Inferior parietal cortex (tissue), 1 donor: Measurements from ENCODE around the gene IGSF10.

ENCODE experiments used
- DNase-seq: peaks from one replicate; pipeline ENCODE4 v3.0.0-alpha.2; 2016; ENCODE audit errors: extremely low spot score

The IGSF10 gene

GRCh38 chr3:151467069-151467468, 6.2 kb upstream of the IGSF10 start:
- no peak for DNase-seq

- DNase-seq: no peak
These were observed 2.1 kb upstream of the IGSF10 start for GRCh38 chr3:151462991-151463390.

GRCh38 chr3:151462278-151462780, 1.5 kb upstream of the IGSF10 start:
- no peak for DNase-seq

DNA sequence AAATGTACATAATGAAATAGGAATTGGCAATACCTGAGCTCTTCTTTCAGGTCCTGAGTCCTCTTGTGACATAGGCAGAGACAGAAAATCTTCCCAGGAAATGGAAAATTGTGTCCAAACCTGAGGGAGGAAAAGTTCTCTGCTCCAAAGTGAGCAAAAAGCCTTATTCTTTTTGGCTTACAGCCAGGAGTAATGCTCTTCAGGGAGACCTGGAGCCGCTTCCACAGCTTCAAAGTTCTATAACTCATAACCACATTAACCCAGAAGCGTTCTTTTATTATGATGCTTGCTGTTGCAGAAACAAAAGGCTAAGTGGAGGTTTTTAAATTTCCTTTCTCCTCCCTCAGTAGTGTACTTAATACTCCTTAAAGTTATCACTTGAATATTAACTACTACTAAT, 633 bp downstream of the IGSF10 start:
- DNase-seq: no peak

- DNase-seq: no peak
These were observed 1.5 kb downstream of the IGSF10 start for GRCh38 chr3:151459358-151459757.

DNA sequence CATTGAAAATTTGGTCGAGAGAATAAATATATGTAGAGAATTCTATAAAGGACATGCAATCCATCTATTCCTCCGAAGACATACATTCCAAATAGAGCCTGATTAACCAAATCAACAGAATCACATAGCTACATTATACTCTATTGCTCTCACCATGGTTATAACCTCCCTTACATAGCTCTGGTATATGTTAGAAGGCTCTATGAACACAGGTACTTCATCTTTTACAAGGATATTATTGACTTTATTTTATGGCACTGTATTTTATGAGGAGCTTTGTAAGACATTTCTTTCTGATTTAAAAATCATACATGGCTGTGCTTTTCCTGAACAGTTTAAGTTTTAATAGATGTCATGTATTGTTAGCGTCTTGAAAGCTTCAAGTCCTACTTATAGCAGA, 4.8 kb downstream of the IGSF10 start:
- DNase-seq: no peak

DNA sequence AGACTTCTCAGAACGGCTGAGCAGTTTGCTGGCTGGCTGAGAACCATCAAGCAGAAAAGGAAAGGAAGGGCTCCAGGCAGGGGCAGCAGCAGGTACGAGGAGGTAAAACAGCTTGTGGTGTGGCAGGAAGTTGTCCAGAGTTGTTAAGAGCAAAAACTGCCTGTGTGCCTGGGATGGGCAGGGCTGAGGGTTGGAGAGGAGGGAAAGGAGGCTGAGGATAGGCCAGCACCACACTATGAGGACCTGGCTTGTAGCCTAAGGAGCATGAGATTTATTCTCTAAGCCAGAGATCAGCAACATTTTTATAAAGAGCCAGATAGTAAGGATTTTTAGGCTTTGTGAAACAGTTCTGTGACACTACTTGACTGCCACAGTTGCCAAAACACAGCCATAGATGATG, 8.0 kb downstream of the IGSF10 start:
- DNase-seq: no peak

GRCh38 chr3:151452368-151452767, 8.5 kb downstream of the IGSF10 start:
- DNase-seq: no peak

DNA sequence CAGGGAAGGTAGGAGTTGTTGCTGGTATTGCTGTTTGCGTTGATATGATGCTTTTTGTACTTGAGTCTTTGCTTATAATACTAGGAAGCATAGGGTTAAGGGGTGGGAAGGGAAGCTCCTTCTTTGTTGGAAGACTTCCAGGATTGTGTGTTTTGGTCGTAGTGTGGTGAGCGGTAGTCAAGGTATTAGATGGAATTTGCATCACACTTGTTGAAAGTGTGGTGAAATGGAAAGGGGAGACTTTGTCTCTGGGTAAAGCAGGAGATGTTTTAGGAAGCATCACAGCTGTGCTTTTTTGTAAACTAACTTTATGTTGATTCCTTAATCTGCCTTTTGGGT, 14.9 kb downstream of the IGSF10 start:
- DNase-seq: no peak

DNA sequence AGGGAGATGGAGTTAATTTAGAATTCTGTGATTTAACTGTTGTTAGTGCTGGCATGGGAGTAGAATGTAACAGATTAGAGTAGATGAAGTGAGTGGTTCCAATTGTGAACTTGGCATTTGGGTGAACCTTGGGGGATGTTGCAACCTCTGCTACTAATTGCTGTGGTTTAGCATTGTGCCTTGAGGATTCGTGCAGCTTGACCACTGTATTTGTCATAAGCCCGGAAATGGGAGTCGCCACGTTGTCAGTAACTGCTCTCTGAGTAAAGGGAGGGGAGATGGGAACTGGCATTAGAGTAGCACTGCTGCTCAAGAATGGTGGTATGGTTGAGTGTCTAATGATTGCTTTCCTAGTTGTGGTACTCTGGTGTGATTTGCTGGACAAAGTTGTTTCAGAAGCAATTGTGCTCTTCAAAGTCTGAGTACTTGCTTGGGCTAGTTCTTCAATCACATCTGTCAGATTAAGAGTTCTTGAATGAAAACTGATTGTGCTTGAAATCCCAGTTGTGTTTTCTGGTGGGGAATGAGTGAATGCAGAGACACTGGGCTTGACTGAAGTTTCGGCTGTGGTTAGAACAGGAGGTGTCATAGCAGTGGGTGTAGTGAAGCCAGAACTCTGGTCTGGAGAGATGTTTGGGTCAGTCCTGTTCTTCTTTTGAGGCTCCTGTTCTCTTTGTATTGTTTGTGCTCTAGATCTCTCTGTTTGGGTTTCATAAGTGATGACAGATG, 15.4 kb downstream of the IGSF10 start:
- no peak for DNase-seq

- DNase-seq: no peak
These were observed 17.3 kb downstream of the IGSF10 start for GRCh38 chr3:151443583-151443982.

DNA sequence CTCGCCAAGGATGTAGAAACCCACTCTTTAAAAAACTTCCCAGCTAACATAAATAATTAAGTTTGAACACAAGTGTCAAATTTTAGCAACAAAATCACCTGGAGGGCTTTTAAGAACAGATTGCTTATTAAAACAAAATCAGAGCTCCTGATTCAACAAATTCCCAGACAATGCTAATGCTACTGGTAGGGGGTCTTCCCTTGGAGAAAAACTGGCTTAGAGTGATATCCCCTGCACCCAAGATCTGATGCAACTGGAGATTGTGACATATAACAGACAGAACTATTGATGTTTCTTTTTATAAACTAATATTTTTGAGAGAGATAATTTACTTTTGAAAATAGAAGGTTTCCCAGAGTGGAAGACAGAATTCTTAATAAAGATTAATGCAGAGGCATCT, 19.9 kb downstream of the IGSF10 start:
- DNase-seq: no peak

- DNase-seq: peak; percentile 90
These were observed 21.2 kb downstream of the IGSF10 start for GRCh38 chr3:151439652-151440125.

DNA sequence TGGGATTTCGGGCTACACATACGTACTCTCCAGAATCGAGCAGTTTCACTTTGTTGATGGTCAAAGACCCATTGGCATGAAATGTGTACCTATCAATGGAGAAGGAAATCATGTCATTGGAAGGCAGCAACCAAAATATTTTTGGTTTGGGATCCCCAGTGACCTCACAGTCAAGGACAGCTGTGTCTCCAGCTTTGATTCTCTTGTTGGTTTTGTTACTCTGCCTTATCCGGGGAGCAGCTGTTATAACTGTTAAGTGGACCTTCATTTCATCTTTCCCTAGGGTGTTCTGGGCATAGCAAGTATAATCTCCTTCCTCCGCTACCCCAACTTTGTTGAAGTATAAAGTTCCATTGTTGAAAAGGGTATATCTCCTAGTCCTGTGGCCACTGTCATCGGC, 23.0 kb downstream of the IGSF10 start:
- no peak for DNase-seq

- no peak for DNase-seq
These were observed 24.0 kb downstream of the IGSF10 start for GRCh38 chr3:151436675-151437446.

- DNase-seq: no peak
These were observed 26.5 kb downstream of the IGSF10 start for GRCh38 chr3:151434151-151434890.

- no peak for DNase-seq
These were observed 28.1 kb downstream of the IGSF10 start for GRCh38 chr3:151432616-151433372.

DNA sequence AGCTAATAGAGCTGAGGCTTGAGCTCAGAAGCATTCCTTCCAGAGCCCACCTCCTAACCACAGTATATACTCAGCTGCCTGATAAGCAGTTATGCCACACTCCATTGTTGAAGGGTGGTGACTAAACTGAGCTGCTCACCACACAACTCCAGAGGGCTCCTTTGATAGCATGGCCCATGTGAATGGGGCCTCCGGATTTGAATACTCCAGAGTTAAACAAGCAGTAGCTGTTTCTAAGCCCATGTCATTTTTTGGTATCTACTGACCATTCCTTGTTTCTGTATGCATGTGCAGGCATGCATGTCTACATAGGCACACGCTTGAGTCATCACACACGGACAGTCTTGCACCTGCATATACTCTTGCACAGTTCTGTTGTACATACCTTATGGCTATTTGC, 28.9 kb downstream of the IGSF10 start:
- no peak for DNase-seq

GRCh38 chr3:151430821-151431484, 29.9 kb downstream of the IGSF10 start:
- no peak for DNase-seq

- DNase-seq: no peak
These were observed 32.5 kb downstream of the IGSF10 start for GRCh38 chr3:151428386-151428785.

GRCh38 chr3:151426341-151426657, 34.6 kb downstream of the IGSF10 start:
- DNase-seq: no peak
